Testis (tissue), 2 donors: ENCODE data around the gene RNF151.

Source experiments
- CTCF ChIP-seq, 3 experiments: fragments of 450-650 bp in 2 of 3; fragments of 200-600 bp in 1 of 3; sonication (generic) in 1 of 3; IDR thresholded peaks; one replicate each; pipeline ENCODE4 v1.5.1; 2016 to 2019; ENCODE audit warnings: antibody characterized with exemption in 3 of 3, mild to moderate bottlenecking in 2 of 3, moderate library complexity in 1 of 3
- POLR2A ChIP-seq: fragments of 450-650 bp; IDR thresholded peaks from one replicate; pipeline ENCODE4 v1.6.1; 2017; ENCODE audit warnings: antibody characterized with exemption, mild to moderate bottlenecking, moderate library complexity

GRCh38 chr16:2001456-2002355, 35.0 kb downstream of the RNF151 start:
- TF ChIP-seq CTCF (IDR thresholded peaks at IDR 0.05) (no peak), POLR2A (no peak)
